T-helper 9 cell (primary cell): Measurements from ENCODE around the gene RBM33.
"Not testable (repeated sequence)": the region's sequence is repeated elsewhere in the genome, so short reads cannot be mapped to it uniquely, and the experiment has no call there.

Experiments
- DNase-seq: peaks from one replicate; pipeline ENCODE4 v3.0.0-alpha.2; 2020

Gene RBM33

GRCh38 chr7:155665957-155666287 lies 21.5 kb downstream of the RBM33 start:
- DNase-seq = no peak

- no peak for DNase-seq
These were observed 22.9 kb downstream of the RBM33 start for GRCh38 chr7:155667241-155667829.

DNA sequence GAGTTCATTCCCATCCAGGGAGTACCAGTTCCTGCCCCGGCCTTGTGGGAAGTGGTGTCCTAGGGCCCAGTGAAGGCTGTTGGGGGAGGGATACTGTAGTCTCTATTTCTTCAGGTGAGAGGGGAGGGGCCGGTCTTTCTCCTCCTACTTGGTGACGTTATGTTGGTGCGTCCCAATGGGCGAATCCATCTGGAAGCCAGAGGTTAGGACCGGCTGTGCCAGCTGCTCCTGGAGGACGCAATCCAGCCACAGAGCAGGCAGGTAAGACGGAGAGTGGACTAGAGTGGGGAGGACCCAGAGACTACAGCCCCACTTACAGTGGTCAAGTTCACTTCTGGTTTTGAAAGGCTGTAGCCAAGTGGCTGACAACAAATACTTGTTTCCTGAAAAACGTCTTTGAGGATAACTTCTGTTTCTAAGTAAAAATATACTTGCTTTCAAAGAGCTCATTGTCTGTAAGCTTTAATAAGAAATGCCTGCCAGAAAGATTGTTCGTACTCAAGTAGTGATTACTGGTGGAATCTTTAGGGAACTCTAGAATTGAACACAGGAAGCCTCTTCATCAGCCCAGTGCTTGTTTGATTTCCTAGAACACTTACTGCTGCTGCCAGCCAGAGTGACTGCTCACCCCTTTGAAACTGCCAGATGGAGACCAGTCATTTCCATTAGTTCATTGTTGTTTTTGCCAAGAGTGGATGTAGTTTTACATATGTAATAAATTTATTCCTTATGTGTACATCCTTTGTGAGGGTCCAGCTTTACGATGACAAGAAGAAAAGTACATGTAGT lies 25.4 kb downstream of the RBM33 start:
- no peak for DNase-seq

GRCh38 chr7:155670521-155670920 lies 26.1 kb downstream of the RBM33 start:
- DNase-seq = no peak

- no peak for DNase-seq
These were observed 30.1 kb downstream of the RBM33 start for GRCh38 chr7:155674556-155674955.

DNA sequence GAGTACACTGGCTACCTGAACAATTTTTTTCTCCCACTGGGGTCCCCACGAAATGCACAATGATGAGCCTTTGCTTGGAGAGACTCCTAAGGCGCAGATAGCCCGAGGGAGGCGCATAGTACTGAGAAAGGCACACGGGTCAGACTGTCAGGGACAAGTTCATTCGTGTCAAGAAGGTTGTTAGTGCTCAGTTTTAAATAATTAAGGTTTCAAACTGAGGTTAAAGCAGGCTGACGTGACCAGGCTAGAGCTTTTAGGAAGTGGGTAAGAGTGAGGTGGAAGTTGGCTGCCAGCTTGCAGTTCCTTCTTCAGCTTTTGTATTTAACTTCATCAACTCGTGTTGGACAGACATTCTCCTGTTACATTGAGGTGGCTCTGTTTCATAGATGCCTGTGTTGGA lies 31.6 kb downstream of the RBM33 start:
- no peak for DNase-seq

GRCh38 chr7:155677688-155678087 lies 33.2 kb downstream of the RBM33 start:
- DNase-seq = no peak

GRCh38 chr7:155680124-155680523 lies 35.7 kb downstream of the RBM33 start:
- no peak for DNase-seq

DNA sequence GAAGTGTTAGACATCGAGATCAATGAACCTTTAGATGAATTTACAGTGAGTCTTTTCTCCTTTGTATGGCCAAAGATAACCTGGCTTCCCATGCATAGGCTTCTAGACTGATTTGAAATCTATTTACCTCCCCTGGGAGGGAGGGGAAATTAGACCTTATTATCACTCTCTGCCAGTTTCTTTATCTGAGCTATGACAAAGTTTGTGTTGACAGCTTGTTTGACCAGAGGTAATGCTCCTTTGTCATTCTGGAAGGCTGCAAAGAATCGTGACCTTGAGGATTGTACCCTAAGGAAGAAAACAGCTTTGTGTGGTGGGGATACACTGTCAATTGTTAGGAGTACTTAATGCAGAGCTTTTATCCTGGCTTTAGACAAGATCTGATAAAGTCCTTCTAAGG lies 36.4 kb downstream of the RBM33 start:
- no peak for DNase-seq

DNA sequence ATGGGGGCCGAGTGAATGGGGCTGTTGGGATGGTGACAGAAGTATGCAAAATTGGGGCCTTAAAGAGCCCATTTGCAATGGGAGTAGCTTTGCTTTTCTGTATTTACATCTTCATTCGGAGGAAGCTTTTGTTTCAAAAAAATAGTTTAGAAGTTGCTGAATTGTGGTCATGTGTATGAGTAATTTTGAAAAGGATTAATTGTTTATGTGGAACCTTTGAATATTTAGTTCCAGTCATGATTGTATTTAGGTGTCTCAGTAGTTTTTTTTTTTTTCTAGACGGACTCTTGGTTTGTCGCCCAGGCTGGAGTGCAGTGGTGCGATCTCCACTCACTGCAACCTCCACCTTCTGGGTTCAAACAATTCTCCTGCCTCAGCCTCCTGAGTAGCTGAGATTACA lies 37.2 kb downstream of the RBM33 start:
- DNase-seq = no peak

DNA sequence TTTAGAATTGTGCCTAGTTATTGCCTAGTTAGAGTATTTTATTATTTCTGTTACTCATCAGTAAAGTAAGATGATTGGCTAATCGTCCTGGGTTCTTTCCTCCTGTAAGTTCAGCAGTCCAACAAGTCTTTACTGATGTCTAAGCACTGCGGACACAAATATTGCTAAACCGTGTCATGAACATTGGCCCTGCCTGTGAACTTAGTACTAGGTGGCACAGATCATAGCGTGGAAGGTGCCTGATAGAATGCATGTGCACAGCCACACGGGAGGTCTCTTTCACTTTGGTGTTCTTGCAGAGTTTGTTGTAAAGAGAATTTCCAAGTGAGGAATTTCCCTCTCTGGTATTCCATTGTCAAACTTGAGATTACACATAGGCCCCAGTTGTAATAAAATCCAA lies 38.0 kb downstream of the RBM33 start:
- no peak for DNase-seq

GRCh38 chr7:155683098-155683497 lies 38.6 kb downstream of the RBM33 start:
- no peak for DNase-seq

DNA sequence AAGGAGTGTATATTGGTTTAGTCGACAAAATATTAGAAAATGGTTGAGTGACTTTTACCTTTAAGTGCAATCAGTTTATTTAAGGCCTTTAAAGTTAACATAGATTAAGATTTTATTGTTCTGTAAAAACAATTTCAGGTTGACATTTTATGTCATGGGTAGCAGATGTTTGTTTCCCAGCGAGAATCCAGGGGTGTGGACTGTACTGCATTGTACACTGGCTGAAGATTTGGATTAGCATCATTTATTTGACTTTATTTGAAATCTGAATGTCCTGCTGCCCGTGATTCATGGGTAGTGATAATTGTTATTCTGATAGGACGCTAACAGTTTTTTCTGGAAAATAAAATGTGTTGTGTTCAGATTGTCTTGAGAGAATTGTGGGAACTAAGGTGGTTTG lies 39.3 kb downstream of the RBM33 start:
- no peak for DNase-seq

DNA sequence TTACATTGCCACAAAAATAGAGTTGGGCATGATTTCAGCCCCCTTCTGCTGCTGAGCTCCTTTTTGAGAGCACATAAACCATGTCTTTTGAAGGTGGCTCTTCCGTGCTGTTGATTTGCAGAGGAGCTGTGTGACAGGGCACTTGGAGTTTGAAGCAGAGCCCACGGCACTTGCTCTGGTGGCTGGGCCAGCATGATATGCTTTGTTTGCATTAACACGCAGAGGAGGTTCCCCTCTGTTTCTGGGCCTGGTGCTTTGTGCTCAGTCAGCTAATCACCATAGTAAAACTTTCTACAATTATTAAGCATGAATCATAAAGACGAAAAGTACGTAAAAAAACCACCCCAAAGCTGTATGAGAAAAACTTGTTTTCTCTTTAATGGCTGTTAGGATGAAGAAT lies 40.1 kb downstream of the RBM33 start:
- DNase-seq = no peak

- no peak for DNase-seq
These were observed 40.8 kb downstream of the RBM33 start for GRCh38 chr7:155685070-155685790.

- DNase-seq = no peak
These were observed 41.3 kb downstream of the RBM33 start for GRCh38 chr7:155685791-155686160.

DNA sequence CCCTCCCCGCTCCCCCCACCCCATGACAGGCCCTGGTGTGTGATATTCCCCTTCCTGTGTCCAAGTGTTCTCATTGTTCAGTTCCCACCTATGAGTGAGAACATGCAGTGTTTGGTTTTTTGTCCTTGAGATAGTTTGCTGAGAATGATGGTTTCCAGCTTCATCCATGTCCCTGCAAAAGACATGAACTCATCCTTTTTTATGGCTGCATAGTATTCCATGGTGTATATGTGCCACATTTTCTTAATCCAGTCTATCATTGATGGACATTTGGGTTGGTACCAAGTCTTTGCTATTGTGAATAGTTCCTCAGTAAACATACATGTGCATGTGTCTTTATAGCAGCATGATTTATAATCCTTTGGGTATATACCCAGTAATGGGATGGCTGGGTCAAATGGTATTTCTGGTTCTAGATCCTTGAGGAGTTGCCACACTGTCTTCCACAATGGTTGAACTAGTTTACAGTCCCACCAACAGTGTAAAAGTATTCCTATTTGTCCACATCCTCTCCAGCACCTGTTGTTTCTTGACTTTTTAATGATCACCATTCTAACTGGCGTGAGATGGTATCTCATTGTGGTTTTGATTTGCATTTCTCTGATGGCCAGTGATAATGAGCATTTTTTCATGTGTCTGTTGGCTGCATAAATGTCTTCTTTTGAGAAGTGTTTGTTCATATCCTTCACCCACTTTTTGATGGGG lies 42.3 kb downstream of the RBM33 start:
- not testable (repeated sequence) for DNase-seq

GRCh38 chr7:155688237-155688636 lies 43.8 kb downstream of the RBM33 start:
- not testable (repeated sequence) for DNase-seq

DNA sequence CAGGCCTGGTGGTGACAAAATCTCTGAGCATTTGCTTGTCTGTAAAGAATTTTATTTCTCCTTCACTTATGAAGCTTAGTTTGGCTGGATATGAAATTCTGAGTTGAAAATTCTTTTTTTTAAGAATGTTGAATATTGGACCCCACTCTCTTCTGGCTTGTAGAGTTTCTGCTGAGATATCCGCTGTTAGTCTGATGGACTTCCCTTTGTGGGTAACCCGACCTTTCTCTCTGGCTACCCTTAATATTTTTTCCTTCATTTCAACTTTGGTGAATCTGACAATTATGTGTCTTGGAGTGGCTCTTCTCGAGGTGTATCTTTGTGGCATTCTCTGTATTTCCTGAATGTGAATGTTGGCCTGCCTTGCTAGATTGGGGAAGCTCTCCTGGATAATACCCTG lies 46.2 kb downstream of the RBM33 start:
- DNase-seq = not testable (repeated sequence)

GRCh38 chr7:155692317-155692716 lies 47.9 kb downstream of the RBM33 start:
- DNase-seq = no peak

- DNase-seq = no peak
These were observed 49.4 kb downstream of the RBM33 start for GRCh38 chr7:155693826-155694225.

GRCh38 chr7:155694851-155695250 lies 50.4 kb downstream of the RBM33 start:
- DNase-seq = no peak

GRCh38 chr7:155696747-155697146 lies 52.3 kb downstream of the RBM33 start:
- DNase-seq = no peak

GRCh38 chr7:155698633-155699032 lies 54.2 kb downstream of the RBM33 start:
- DNase-seq = no peak
